Epithelial cell of proximal tubule (primary cell): ENCODE data around the gene HAS3. TPM values are rescaled to one million over a fixed set of nuclear protein-coding genes. Genes with fewer than 3 reads are reported as not detected.
"Not testable (repeated sequence)": the region's sequence is repeated elsewhere in the genome, so short reads cannot be mapped to it uniquely, and the experiment has no call there.

ENCODE experiments used
- DNase-seq: peaks from one replicate; pipeline ENCODE4 v3.0.0-alpha.2; 2011; ENCODE audit warnings: low read depth
- H3K4me3 ChIP-seq: 2 replicates; pipeline ENCODE4 v1.5.1; 2011; ENCODE audit warnings: low read depth, mild to moderate bottlenecking, low read length
- total RNA-seq: library from RNA; depleted of rRNA; stranded (reverse); fragments of >200 nt; gene quantifications from 2 replicates; pipeline ENCODE4 v1.2.3, GENCODE V29; 2015
- TF ChIP-seq, protein P1 (sequence below): conservative IDR thresholded peaks from 2 replicates; pipeline ENCODE4 v1.5.1; 2012; ENCODE audit warnings: low read depth, mild to moderate bottlenecking, low read length

HAS3 gene, protein sequence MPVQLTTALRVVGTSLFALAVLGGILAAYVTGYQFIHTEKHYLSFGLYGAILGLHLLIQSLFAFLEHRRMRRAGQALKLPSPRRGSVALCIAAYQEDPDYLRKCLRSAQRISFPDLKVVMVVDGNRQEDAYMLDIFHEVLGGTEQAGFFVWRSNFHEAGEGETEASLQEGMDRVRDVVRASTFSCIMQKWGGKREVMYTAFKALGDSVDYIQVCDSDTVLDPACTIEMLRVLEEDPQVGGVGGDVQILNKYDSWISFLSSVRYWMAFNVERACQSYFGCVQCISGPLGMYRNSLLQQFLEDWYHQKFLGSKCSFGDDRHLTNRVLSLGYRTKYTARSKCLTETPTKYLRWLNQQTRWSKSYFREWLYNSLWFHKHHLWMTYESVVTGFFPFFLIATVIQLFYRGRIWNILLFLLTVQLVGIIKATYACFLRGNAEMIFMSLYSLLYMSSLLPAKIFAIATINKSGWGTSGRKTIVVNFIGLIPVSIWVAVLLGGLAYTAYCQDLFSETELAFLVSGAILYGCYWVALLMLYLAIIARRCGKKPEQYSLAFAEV
- total RNA-seq = 14.0 and 16.4 TPM in 2 replicates

DNA sequence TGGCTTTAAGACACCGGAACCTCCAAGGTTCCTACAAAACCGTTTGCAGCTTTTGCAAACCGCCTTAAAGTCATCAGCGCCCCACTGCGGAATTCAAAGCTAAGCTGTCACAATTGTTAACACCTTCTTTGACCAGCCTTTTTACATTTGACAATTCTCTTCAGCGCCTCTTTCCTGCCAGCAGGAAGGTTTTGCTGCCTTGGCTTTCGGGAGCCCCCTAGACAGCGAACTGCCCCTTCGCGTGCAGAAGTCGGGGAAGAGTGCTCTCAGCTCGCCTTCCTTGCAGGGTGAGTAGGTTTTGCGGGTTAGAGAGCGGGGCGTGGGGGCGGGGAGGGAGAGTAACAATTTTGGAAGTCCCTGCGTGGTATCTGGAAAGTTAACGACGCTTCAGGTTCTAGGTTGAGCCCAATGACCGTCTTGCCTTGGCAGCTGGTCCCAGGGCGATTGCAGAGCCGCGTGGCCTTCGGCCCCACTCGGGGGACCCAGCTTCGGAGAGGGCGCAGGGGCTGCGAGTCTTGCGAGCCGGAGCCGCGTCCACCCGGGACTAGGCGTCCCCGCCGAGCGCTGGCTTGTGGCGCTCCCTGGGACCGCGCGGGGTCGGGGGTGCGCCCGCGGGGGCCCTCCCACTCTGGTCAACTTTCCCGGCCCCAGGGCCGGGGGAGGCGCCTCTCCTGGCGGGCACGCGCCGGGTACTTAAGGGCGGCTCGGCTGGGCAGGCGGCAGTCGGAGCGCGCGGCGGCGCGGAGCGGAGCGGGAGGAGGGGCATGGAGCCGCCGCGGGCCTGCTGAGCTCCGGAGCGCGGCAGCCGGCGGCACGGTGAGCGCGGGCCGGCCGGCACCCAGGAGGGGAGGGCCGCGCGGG lies at the start of gene HAS3:
Gene HAS3 (plus strand): TSS at position 153 of the 861 bp plus-strand sequence. CDS start 3,743 bp downstream, outside the sequence.
- peak within 1 kb of the TSS; percentile 88 for H3K4me3 ChIP-seq
- TF ChIP-seq, protein P1, sequence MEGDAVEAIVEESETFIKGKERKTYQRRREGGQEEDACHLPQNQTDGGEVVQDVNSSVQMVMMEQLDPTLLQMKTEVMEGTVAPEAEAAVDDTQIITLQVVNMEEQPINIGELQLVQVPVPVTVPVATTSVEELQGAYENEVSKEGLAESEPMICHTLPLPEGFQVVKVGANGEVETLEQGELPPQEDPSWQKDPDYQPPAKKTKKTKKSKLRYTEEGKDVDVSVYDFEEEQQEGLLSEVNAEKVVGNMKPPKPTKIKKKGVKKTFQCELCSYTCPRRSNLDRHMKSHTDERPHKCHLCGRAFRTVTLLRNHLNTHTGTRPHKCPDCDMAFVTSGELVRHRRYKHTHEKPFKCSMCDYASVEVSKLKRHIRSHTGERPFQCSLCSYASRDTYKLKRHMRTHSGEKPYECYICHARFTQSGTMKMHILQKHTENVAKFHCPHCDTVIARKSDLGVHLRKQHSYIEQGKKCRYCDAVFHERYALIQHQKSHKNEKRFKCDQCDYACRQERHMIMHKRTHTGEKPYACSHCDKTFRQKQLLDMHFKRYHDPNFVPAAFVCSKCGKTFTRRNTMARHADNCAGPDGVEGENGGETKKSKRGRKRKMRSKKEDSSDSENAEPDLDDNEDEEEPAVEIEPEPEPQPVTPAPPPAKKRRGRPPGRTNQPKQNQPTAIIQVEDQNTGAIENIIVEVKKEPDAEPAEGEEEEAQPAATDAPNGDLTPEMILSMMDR = peak; percentile 66
- DNase-seq = peak; percentile 52

DNA sequence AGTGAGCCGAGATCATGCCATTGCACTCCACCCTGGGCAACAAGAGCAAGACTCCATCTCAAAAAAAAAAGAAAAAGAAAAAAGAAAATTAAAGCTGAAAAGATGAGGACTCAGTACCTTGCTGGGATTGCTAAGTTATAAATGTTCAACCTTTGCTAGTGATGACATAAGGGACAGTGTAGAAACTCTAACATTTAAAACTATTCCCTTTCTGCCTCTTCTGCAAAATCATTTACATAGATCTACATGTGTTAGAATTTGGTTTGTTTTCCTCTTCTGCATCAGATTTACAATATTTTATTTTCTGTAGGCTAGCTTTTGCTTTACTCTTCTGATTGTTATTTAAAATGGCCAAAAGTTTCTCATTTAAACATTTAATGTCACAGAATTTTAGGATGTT lies 49.5 kb upstream of the HAS3 start:
- no peak for DNase-seq
- H3K4me3 ChIP-seq = no peak overlapping the region
- TF ChIP-seq, protein P1 = no peak

DNA sequence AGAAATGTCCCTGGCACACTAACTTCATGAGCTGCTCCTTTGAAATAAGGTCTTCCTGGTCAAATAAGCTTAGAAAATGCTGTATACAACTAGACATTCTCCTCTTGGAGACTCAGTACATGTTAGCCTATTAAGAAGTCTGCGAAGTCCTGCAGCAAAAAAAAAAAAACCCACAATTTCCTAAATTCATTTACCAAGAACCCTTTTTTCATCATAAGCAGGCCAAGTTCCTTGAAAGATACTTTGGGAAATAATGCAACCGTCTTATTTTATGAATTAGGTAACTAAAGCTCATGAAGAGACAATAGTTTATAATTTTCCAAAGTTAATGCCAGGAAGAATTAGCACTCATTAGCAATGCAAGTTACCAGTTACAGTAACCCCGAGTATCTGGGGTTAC lies 49.0 kb upstream of the HAS3 start:
- TF ChIP-seq, protein P1 = no peak
- H3K4me3 ChIP-seq = no peak overlapping the region
- DNase-seq = no peak

DNA sequence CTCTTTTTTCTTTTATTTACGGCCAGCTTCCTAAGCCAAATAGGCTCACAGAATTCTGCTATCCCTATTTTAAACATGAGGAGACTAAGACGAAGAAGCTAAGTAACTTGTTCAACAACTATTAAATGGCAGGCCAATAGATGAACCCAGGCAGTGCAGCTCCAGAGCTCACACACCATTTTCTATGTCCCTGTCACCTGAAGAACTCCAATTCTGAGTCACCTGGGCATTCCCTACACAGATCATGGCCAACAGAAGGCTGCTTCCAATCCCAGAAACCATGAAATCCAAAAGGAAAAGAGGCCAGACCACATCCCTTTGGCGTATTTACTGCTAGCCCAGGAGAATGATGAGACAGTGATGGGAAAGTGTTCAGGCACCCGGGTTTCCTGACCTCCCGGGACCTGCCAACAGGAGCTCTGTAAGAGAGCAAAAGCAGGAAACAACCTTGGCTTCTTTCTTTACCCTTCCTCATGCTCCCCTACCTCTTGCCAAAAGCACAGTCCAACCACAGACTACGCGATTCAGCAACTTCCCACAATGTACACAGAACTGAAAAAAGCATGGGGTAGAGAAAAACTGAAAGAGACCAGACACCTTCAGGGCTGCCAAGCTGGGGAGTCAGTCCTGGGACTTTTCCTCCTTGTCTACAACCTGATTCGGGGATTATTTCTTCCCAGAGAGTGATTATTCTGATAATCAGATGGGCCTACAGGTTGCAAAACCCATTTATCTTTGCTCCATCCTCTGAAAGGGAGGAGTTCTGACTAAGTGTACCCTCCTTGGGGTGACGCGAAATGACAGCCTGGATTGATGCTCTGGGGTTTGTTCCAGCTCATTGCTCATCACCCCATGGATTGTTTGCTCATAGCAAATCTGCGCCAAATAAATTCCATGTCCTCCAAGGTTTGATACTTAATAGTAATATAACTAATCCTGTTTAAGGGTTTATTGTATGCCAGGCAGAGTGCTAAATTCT lies 47.8 kb upstream of the HAS3 start:
- TF ChIP-seq, protein P1 = no peak
- DNase-seq = no peak
- H3K4me3 ChIP-seq = peak overlapping the region; percentile 0

DNA sequence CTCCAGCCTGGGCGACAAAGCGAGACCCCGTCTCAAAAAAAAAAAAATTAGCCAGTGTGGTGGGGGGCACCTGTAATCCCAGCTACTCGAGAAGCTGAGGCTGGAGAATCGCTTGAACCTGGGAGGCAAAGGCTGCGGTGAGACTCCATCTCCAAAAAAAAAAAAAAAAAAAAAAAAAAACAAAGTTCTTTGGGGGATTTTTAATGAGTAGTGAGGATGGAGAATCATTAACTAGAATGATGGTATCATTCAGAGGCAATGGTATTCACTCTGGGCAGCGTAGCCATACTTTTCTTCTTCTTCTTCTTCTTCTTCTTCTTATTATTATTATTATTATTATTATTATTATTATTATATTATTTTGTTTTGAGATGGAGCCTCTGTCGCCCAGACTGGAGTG lies 42.0 kb upstream of the HAS3 start:
- not testable (repeated sequence) for H3K4me3 ChIP-seq, DNase-seq

DNA sequence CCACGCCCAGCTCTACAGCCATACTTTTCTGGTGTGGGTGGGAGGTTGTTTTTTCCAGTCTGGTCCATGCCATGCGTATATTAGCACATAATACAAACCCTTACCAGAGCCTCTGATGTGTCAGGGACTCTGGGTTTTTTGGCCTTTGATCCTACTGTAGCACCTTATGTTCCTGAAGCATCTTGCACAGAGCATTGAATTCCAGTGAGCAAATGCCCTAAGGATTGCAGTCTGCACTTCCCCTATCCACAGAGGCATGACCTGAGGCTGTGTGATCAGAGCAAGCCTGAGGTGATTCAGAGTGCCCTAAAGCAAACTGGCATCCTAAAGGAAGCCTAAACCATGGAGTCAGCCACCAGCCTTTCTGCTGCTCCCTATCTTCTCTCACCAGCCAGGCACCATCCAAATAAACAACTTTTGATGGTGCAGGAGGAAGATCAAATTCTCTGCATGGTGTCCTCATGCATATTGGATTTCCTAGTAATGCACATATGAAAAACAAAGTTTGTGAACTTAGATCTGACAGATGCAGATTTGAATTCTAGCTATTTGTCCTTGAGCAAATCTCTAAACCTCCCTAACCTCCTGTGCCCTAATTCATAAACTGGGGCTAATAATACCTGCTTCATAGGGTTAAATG lies 41.2 kb upstream of the HAS3 start:
- TF ChIP-seq, protein P1 = no peak
- no peak overlapping the region for H3K4me3 ChIP-seq
- DNase-seq = peak; percentile 92
